Stimulated activated naive CD4-positive, alpha-beta T cell (primary cell): Measurements from ENCODE around the gene FBXL17.

Experiments
- DNase-seq, 6 experiments: peaks; one replicate each; lab custom pipeline; 2025; lab: John Stamatoyannopoulos, UW

The FBXL17 gene

GRCh38 chr5:107814183-107814827 is 567.6 kb downstream of the FBXL17 start:
- DNase-seq, result no peak

GRCh38 chr5:107813559-107813958 is 568.3 kb downstream of the FBXL17 start:
- no peak for DNase-seq

DNA sequence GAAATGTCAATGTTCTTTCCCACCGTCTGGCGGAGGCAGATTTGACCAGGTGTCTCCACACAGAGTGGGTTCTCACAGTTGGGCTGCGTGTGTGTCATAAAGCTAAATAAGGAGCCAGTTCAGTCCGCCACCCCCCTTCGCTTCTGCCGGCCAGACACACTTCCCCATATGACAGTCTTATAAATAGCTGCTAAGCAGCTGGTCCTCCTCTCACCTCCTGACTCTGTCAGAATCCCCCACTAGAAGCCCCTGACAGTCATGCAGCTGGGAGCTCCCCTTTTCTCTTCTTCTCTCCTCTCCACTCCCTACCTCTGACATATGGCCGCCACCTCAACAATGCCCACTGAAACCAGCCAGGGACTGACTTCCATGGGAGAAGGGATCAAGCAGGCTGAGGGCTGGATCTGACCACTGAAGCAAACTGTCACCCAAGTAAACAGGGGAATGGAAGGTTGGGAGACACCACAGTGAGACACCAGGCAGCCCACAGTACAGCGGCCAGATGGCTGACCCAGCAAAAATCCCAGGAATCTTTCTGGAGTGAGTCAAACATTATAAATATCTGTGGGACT is 569.2 kb downstream of the FBXL17 start:
- DNase-seq, result no peak

GRCh38 chr5:107809201-107810034 is 572.5 kb downstream of the FBXL17 start:
- no peak for DNase-seq
